Kasumi-1 (cell line): ENCODE measurements around the gene REPS1.
"Not testable (repeated sequence)": the region's sequence is repeated elsewhere in the genome, so short reads cannot be mapped to it uniquely, and the experiment has no call there.

Source experiments
- DNase-seq, 2 experiments: peaks; one replicate each; lab custom pipeline; 2025; lab: John Stamatoyannopoulos, UW

The REPS1 gene

DNA sequence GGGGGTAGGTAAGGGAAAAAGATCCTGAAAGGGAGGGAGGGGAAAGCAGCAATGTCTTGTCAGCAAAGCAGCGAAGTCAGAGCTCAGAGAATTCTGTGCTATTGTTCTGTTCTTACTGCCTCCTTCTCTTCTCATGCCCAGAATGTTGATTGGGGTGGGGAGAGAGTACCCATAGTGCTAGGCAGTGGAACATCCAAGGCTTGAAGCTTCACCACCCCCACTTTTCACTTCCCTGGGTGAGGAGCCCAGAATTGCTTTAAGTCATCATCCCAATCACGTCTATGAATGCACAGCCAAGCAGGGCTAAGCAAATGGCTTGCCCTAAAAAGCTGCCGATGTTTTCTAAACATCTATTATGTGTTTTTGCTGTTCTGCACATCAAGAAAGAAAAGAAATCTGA lies 16.5 kb downstream of the REPS1 start:
- no peak for DNase-seq

DNA sequence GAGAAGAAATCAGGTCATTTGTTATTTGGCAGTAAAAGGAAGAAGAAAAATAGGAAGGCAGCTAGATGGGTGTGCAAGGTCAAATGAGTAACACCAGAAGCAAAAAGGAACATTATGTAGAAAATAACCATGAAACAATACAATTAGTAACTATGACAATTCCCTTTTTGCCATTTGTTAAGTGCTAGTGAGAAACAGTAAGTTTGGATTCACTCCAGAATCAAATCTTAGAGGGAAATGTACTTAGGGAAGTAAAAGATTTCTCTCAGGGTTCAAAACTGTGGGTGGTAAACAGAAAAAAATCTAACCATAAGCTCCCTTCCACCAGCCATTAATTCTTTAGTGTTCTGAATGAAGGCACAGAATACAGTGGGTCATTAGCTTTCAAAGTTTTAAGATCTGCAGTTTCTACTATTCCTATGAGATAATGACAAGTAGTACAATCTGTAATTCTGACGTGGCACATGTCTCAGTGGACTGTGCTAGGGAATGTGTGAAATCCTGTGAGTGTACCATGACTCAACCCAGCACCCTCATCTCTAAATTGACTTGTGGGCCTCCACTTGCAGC lies 17.1 kb downstream of the REPS1 start:
- DNase-seq, result no peak

DNA sequence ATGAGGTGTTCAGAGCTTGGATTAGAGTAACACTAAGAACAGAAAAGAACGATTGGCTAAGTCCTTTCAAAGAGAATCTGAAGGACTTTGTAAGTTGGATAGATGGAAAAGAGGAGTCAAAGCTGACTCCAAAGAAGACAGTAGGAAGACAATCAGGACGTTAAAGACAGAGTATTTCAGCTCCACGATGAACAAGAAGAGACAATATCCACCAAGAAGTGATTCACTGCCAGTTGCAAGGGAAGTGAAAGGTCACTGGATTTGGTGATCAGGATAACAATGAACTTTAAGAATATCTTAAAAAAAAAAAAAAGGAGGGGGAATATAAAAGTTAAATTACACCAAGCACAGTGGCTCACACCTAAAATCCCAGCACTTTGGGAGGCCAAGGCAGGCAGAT lies 17.9 kb downstream of the REPS1 start:
- no peak for DNase-seq

DNA sequence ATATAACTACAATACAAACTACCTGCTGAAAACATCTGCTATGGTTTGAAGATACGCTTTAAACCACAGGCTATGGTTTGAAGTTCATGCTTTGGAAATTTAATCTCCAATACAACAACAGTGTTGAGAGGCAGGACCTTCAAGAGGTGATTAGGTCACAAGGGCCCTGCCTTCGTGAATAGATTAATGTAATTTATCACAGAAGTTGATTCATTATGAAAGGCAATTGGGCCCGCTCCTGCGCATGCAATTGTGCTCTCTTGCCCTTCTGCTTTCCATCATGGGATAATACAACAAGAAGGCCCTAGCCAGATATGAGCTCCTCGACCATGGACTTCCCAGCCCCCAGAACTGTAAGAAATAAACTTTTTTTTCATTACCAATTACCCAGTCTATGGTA lies 21.2 kb downstream of the REPS1 start:
- no peak for DNase-seq

DNA sequence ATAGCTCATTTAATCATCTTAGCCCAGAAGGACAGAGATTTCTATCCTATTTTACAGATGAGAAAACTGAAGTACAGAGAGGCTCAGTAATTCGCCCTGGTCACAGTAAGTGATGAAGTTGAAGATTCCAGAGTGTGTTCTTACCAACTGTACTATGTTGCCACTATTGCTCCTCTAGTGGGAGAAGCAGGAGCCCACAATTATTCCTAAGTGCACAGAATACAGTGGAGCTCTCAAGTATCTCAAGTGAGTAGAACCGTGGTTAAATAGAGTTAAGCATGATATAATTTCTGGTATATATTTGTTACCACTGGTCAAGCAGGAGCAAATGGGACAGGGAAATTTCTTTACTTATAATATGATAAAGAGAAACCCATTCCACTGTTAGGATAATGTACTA lies 22.1 kb downstream of the REPS1 start:
- no peak for DNase-seq

DNA sequence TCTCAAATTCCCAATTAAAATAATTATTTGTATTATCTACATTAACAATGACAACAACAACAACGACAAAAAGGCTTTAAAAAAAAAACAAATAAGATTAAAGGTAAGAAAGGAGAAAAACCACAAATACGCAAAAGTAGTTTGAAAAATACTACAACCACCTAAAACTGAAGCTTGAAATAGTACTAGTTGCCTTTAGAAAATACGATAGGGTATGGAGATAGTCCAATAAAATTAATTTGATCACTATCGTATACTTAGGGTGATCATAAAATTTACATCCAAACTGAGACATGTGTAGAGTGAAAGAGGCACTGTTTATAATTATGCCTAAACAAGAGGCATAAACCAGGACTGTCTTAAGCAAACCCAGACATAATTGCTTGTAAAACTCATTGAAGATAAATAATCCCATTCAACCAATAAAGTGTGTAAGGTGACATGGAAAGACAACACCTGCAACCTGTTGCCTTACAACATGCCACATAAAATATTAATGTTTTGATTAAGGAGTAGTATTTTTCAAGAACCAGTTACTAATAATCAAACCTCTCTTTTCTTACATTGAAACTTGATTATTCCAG lies 22.7 kb downstream of the REPS1 start:
- no peak for DNase-seq

DNA sequence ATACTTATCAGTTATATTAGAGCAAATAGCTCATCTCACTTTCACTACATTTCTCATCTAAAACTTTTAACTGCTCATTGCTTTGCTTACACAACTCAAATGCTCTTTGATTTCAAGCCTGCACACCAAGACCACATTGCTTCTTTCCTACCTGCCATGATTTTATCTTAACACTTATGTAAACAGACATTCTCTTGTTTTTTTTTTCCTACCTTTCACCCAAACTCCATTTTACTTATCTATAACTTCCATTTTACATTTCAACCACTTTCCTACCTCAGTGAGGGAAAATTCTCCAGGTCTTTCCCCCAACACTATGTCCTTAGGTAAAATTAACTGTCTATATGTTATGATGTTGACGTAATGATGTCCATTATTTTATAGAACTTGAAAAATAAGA lies 24.0 kb downstream of the REPS1 start:
- no peak for DNase-seq

DNA sequence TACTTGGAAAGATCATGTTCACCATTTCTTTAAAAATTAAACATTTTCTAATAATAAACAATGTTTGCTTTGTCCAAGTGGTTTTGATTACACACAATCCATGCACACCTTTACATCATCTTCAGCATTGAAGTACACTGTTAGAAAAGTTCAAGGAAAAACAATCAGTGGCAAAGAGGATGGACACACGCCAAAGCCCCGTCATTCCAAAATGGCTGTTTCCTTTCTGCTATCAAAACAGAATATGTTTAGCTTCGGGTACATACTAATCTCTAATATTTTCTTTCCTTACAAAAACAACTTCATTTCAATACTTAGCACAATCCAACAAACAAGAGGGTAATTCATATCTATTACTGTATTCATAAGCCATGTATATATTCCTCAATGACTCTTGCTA lies 24.5 kb downstream of the REPS1 start:
- DNase-seq, result no peak

DNA sequence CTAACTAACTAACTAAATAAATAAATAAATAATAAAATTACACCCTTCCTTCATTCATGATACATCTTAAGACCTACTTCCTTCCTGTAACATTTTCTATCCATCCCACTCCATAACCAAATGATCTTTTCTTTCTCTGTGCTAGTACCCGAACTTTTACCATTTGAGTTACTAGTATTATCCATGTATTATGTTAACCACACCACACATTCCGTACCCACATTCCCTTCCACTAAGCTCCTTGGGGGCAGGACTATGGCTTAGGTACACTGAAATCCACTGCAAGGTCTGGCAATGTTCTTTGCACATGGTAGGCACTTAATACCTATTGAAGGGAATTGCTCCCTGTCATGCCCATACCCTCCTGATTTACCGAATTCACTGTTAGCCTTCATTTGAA lies 24.9 kb downstream of the REPS1 start:
- DNase-seq, result no peak

DNA sequence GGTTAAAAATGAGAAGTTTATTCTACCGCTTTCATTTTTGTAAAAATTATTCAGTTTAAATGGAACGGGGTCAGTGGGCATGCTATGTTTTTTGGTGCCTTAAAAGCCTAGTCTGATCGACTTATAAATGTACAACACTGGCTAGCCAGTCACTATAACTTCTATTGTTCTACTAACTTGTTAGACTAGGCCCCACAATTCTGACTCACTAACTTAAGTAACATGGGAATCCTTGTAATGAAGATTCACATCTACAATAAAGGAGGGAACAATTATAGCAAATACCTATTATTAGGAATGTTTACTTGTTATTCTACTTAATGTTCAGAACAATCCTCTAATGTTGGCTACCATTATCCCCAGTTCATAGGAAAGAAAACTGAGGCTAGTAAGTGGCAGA lies 28.5 kb downstream of the REPS1 start:
- no peak for DNase-seq

DNA sequence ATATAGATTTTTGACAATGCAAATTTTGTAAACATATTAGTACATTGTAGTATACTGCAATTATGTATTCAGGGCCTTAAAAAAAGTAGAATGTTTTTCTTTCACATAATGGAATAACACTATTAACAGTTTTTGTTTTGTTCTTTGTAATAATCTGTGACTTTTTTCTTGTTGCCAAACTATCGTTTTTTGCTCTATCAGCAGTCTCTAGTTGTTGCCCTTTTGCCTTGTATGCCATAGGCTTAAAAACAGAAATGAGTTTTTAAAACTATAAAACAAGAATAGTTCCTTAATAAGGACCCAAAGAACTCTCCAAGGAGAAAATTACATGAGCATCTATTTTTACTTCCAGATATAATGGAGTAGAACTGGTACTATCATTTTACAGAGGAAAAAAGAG lies 29.5 kb downstream of the REPS1 start:
- DNase-seq, result no peak

DNA sequence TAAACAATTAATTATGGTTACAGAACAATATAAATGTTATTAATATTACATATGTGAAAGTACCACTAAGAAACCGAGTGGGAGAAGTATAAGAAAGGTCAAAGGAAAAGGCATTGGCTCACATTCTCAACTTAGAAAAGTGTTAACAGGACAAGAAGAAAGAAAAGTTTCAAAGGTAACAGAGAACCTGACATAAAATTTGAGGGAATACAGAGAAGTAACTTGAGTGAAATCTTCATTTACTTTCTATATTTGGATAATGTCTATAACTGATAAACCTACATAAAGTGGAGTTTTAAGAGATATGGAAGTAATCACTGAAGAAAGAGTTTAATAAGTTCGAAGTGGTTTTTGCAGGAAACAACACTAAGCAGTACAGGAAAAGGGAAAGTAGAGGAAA lies 30.1 kb downstream of the REPS1 start:
- peak; percentile 20 to 23 for DNase-seq

DNA sequence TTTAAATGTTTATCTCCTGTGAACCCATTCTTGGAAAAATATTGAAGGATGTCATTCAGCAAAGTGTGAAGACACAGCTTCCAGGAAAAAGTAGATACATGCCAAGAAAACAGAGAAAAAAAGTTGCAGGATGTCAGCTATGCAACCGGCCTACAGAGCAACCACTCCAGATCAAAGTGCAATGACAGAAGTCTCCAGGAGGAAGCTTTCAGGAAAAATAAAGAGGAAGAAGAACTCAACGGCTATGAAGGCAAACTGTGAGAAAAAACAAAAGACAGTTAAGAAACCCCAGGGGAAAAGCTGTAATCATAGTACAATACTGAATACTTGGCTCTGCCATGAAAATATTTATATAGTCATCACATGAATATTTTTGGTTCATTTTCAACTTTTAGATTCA lies 30.6 kb downstream of the REPS1 start:
- peak; percentile 72 to 73 for DNase-seq

DNA sequence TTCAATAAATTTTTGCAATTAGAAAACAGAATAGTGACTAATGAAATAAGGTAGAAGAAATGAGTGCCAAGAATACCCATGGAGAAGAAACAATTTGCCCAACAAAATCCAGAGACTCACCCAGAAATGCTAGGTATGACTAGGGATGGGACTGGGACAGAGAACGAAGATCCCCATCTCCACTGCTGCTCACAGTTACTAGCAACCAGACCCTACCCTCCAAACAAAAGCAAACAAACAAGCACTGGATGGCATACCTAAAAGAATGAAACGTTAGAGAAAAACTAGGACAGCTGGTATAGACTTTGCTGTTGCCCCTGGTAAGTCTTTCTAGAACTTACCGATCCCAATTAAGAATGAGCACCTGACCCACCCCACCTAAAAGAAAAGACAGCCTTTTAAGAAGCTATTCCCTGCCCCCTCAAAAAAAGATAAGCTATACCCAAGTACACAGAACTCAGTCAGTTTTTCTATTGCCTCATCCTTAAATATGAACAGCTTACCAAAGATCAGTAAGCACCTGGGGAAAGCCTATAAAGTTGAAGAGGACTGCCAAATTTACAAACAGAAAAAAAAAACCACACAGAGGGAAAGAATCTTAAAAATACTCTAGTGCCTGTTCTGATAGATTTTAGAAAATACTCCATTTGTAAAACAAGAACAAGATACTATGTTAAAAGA lies 31.7 kb downstream of the REPS1 start:
- no peak for DNase-seq

DNA sequence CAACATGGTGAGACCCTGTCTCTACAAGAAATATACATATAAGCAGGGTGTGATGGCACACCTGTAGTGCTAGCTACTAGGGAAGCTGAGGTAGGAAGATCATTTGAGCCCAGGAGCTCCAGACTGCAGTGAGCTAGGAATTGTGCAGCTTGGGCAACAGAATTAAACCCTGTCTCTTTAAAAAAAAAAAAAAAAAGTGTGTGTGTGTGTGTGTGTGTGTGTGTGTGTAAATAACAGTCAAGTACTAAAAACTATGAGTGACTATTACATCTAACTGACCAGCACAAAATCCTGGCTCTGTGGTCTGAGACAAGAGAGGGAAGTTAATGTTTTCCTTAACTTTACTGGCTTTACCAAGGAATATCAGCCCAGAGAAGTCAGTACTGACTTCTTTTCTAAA lies 32.8 kb downstream of the REPS1 start:
- no peak for DNase-seq

DNA sequence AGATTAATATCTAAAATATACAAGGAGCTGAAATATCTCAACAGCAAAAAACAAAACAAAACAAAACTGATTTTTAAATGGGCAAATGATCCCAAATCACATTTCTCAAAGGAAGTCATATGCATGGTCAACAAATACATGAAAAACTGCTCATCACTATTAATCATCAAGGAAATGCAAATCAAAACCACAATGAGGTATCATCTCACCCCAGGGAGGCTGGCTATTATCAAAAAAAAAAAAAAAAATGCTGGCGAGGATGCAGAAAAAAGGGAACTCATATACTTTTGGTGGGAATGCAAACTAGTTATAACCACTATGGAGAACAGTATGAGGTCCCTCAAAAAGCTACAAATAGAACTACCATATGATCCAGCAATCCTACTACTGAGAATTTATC lies 34.6 kb downstream of the REPS1 start:
- DNase-seq, result no peak

DNA sequence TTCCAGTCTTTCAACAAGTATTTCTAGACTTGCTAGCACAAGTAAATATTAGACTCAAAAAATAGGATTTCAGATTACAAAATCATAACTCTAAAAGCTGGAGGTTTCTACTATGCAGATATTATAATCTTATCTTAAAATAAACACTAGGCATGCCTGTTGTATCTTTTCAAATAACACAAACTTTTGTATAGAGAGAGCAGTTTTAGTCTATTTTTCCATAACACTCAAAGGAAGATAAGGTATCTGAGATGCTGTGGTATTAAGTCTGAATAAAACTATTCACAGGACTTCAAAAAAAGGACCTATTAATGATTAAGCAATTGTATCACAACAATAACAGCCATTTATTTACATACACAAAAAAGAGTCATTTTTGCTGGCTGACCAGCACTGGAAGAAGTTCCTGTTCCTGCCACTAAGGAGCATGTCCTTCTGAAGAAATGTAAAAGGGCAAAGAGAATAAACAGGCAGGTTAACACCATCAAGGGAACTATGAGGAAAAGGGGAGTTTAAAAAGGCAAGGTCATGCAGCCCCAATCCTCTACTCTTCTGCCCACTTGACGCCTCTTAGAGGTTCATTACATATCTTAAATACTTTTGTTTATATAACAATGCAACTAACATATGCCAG lies 39.4 kb downstream of the REPS1 start:
- DNase-seq, result no peak

DNA sequence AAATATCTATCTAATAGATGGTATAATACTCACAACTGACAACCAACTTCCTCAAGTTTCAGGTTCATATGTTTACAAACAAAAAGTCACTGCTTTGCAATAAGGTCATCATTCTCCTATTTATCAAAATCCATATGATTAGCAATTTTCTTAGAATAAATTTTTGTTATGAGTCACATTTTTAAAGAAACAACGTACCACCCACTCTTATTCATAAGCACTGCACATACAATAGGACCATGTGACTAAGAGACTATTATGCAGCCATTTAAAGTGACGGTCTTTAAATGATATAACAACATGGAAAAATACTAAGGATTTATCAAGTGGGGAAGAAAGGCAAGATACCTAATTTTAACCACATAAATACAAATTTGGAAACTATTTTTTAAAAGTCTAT lies 40.0 kb downstream of the REPS1 start:
- DNase-seq, result no peak

DNA sequence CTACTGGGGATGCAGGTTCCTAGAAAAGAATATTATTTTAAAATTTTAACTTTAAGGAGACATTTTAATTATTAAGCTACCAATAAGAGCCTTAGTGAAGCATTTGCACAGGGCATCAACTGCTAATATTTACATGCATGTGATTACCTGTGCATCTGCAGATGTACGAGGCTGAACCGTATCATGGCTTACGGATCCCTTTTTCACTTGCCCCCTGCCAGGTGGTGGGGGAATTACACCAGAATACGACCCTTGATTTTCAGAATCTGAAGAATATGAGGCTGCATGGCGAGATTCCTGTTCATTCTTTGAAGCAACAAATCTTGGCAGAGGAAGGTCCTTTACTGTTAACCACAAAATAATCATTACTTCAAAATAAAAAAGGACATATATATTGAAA lies 42.7 kb downstream of the REPS1 start:
- DNase-seq, result no peak

DNA sequence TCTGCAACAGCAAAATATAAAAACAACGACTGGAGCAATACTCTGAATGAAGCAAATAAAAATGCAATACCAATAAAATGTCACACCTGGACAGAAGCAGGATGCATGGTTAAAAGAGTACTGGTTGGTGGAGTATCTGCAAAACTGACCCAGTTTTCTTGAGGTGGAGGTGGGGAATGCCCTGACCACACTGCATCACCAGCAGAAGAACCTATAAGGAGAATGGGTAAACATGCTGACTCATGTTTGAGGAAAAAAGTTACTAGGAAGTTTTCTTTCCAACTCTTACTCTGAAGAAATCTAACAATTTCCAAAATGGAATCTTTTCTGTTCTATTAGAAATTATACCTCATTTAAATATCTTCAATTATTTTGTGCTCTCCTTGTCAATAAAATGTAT lies 43.6 kb downstream of the REPS1 start:
- no peak for DNase-seq

DNA sequence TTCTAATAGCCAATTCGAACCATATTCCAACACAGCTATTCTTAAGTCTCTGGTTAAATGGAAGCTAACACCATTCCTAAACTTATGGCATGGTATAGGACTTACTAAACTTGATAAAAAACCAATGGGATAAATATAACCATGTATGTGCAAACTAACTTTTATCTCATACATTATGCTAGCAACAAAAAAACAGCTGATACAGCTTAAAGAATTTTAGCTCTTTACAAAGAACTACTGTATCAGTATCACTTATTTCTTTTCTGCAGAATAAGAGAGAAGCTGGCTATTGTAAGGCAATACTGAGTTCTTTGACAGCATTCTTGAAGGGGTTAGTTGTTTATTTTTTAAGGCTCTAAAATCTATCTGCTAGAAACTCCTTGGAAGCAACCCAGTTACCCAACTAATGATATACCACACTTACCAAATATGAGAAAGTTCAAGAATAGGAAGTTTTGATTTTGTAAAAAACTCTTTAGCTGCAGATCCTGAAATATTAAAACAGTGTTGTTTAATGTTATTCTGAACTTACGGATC lies 44.9 kb downstream of the REPS1 start:
- DNase-seq, result no peak

DNA sequence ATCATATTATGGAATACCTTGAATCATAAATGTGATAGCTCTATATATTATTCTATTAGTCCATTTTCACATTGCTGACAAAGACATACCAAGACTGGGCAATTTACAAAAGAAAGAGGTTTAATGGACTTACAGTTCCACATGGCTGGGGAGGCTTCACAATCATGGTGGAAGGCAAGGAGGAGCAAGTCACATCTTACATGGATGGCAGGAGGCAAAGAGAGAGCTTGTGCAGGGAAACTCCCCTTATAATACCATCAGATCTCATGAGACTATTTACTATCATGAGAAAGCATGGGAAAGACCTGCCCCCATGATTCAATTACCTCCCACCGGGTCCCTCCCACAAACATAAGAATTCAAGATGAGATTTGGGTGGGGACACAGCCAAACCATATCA lies 51.2 kb downstream of the REPS1 start:
- not testable (repeated sequence) for DNase-seq

DNA sequence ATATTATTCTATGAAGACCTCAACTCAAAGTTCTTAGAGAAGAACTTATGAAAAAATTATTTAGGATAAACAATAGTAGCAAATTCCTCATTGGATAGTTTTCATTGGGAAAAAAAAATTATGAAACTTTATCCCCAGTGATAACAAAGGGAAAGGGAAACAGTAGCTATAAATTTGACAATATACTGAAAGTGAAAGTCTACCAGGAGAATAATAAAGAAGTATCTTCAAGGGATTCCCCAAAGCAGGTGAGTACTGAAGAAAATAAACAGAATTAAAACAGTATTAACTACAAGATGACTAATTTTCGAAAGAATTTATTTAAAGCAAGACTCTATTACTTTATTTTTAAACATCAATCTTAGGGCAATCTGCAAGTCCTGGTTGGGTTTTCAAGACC lies 56.4 kb downstream of the REPS1 start:
- no peak for DNase-seq
